HCT116 (cell line): ENCODE data around the gene SHANK1. TPM values are rescaled to one million over a fixed set of nuclear protein-coding genes. Genes with fewer than 3 reads are reported as not detected.

Source experiments
- ATAC-seq: fragments of 200-7000 bp; cut with Tn5 transposase; 2 replicates; pipeline ENCODE4 v1.9.1; 2020; ENCODE audit warnings: mild to moderate bottlenecking, moderate library complexity
- BruUV-seq: library from RNA; stranded (reverse); fragments of 400-500 nt; replicated peaks from 2 replicates; lab custom pipeline; 2021; lab: Mats Ljungman, UMichigan
- CTCF ChIA-PET: fragments of 300-600 bp; sonication (Branson Sonifier 250); formaldehyde crosslinking; loops from one replicate; lab custom pipeline; 2021; ENCODE audit warnings: antibody characterized with exemption; lab: Charles Lee
- POLR2A ChIA-PET: fragments of 300-600, 350-600 bp; sonication (Branson Sonifier 250); formaldehyde crosslinking; loops from one replicate; lab custom pipeline; 2021; ENCODE audit warnings: antibody characterized with exemption; lab: Charles Lee
- RAD21 ChIA-PET, 2 experiments: fragments of 300-600 bp; sonication (Branson Sonifier 250); formaldehyde crosslinking; loops; one replicate each; lab custom pipeline; 2023; ENCODE audit warnings: low total read pairs in 2 of 2; ENCODE audit not compliant: uncharacterized antibody in 2 of 2, unreplicated experiment in 2 of 2, low non-redundant PET in 1 of 2; lab: Charles Lee
- DNase-seq: peaks from one replicate; pipeline ENCODE4 v3.0.0-alpha.2; 2010; ENCODE audit warnings: low read depth, low spot score
- H2AFZ ChIP-seq: fragments of 200-600 bp; shearing (Covaris generic), sonication (generic); 2 replicates; pipeline ENCODE4 v1.6.1; 2017; ENCODE audit warnings: low read depth, mixed run types, mixed read lengths, antibody characterized with exemption, low read length; ENCODE audit not compliant: poor library complexity, severe bottlenecking
- H3K27ac ChIP-seq: 2 replicates; pipeline ENCODE4 v1.5.1; 2012; ENCODE audit warnings: low read depth, low read length
- H3K27me3 ChIP-seq: fragments of 200-600 bp; sonication (generic); 2 replicates; pipeline ENCODE4 v1.6.1; 2016; ENCODE audit warnings: mixed run types, low read length, mixed read lengths; ENCODE audit not compliant: insufficient read depth
- H3K36me3 ChIP-seq, 2 experiments: fragments of 200-500 bp in 1 of 2; fragments of 200-600 bp in 1 of 2; sonication (Bioruptor generic) in 1 of 2; sonication (generic) in 1 of 2; 2 replicates each; pipeline versions ENCODE4 v1.5.1 to v1.6.1; 2014 to 2016; ENCODE audit warnings: low read length in 2 of 2, inconsistent platforms in 1 of 2, mixed read lengths in 1 of 2, mixed run types in 1 of 2; ENCODE audit not compliant: insufficient read depth in 2 of 2, control insufficient read depth in 1 of 2
- H3K4me1 ChIP-seq, 2 experiments: fragments of 200-600 bp in 1 of 2; sonication (generic) in 1 of 2; 2 replicates each; pipeline versions ENCODE4 v1.5.1 to v1.6.1; 2012 to 2017; ENCODE audit warnings: low read length in 2 of 2, inconsistent platforms in 1 of 2, mild to moderate bottlenecking in 1 of 2, mixed read lengths in 1 of 2, mixed run types in 1 of 2, moderate library complexity in 1 of 2; ENCODE audit not compliant: insufficient read depth in 2 of 2, control insufficient read depth in 1 of 2
- H3K4me2 ChIP-seq: fragments of 200-600 bp; sonication (generic); 2 replicates; pipeline ENCODE4 v1.6.1; 2017; ENCODE audit warnings: mixed run types, low read length, mixed read lengths
- H3K4me3 ChIP-seq, 2 experiments: fragments of 200-600 bp in 1 of 2; sonication (generic) in 1 of 2; replicated peaks in 1 of 2; 2 replicates each; pipeline ENCODE4 v1.5.1; 2011 to 2016; ENCODE audit warnings: low read length in 2 of 2, control low read depth in 1 of 2, low read depth in 1 of 2, mild to moderate bottlenecking in 1 of 2, mixed read lengths in 1 of 2, mixed run types in 1 of 2
- H3K79me2 ChIP-seq: fragments of 200-600 bp; sonication (generic); 2 replicates; pipeline ENCODE4 v1.6.1; 2017; ENCODE audit warnings: mild to moderate bottlenecking, mixed run types, low read length, moderate library complexity, mixed read lengths; ENCODE audit not compliant: insufficient read depth
- H3K9ac ChIP-seq: fragments of 200-600 bp; sonication (generic); 2 replicates; pipeline ENCODE4 v1.6.1; 2016; ENCODE audit warnings: low read length, mixed read lengths
- H3K9me2 ChIP-seq: fragments of 200-600 bp; sonication (generic), shearing (Covaris generic); 2 replicates; pipeline ENCODE4 v1.6.1; 2017; ENCODE audit warnings: mixed run types, mild to moderate bottlenecking, moderate library complexity; ENCODE audit not compliant: insufficient read depth
- H3K9me3 ChIP-seq, 2 experiments: fragments of 200-500 bp in 1 of 2; fragments of 200-600 bp in 1 of 2; sonication (Bioruptor generic) in 1 of 2; sonication (generic) in 1 of 2; 2 replicates each; pipeline ENCODE4 v1.6.1; 2014 to 2017; ENCODE audit warnings: low read length in 2 of 2, mixed read lengths in 2 of 2, inconsistent platforms in 1 of 2, low read depth in 1 of 2, mild to moderate bottlenecking in 1 of 2, mixed run types in 1 of 2, moderate library complexity in 1 of 2; ENCODE audit not compliant: control insufficient read depth in 1 of 2, insufficient read depth in 1 of 2
- H4K20me1 ChIP-seq: fragments of 200-600 bp; sonication (generic), shearing (Covaris generic); 2 replicates; pipeline ENCODE4 v1.6.1; 2017; ENCODE audit warnings: mixed run types, mild to moderate bottlenecking, moderate library complexity; ENCODE audit not compliant: insufficient read depth
- CEBPB ChIP-seq: IDR thresholded peaks from 2 replicates; pipeline ENCODE4 v1.6.1; 2012; ENCODE audit warnings: low read depth
- CTCF ChIP-seq, 3 experiments: fragments of 200-600 bp in 1 of 3; sonication (generic) in 1 of 3; IDR thresholded peaks in 2 of 3; conservative IDR thresholded peaks in 1 of 3; 2 replicates each; pipeline ENCODE4 v1.5.1; 2012 to 2017; ENCODE audit warnings: low read depth in 2 of 3, low read length in 2 of 3, antibody characterized with exemption in 1 of 3, borderline replicate concordance in 1 of 3, control low read depth in 1 of 3, mild to moderate bottlenecking in 1 of 3, mixed read lengths in 1 of 3, mixed run types in 1 of 3, moderate library complexity in 1 of 3; ENCODE audit not compliant: insufficient read depth in 1 of 3
- EGR1 ChIP-seq: IDR thresholded peaks from 2 replicates; pipeline ENCODE4 v1.6.1; 2012; ENCODE audit warnings: low read depth
- EZH2 ChIP-seq: fragments of 200-600 bp; sonication (generic); IDR thresholded peaks from 2 replicates; pipeline ENCODE4 v1.6.1; 2017; ENCODE audit warnings: antibody characterized with exemption, mixed run types
- FOSL1 ChIP-seq: IDR thresholded peaks from 2 replicates; pipeline ENCODE4 v1.6.1; 2012; ENCODE audit warnings: low read depth
- JUND ChIP-seq: IDR thresholded peaks from 2 replicates; pipeline ENCODE4 v1.6.1; 2012
- RAD21 ChIP-seq: IDR thresholded peaks from 2 replicates; pipeline ENCODE4 v1.6.1; 2012; ENCODE audit warnings: low read depth, mild to moderate bottlenecking
- SIN3A ChIP-seq: IDR thresholded peaks from 2 replicates; pipeline ENCODE4 v1.6.1; 2012; ENCODE audit warnings: low read depth
- TCF7L2 ChIP-seq: IDR thresholded peaks from 2 replicates; pipeline ENCODE4 v1.7.0; 2011; ENCODE audit warnings: borderline replicate concordance, inconsistent platforms; ENCODE audit not compliant: insufficient read depth, insufficient read length; ENCODE audit errors: extremely low read depth
- intact Hi-C: fragments of 100-400 bp; cut with micrococcal nuclease; formaldehyde crosslinking; loops from 2 replicates; pipeline ENCODE4 v1.10.0; 2022
- total RNA-seq: library from RNA; stranded (reverse); gene quantifications from one replicate; pipeline ENCODE4 v1.2.1, GENCODE V29; 2021; ENCODE audit not compliant: unreplicated experiment
- TF ChIP-seq, protein P1 (sequence below): IDR thresholded peaks from 2 replicates; pipeline ENCODE4 v1.6.1; 2012
- TF ChIP-seq, protein P2 (sequence below): IDR thresholded peaks from 2 replicates; pipeline ENCODE4 v1.6.1; 2011; ENCODE audit warnings: mild to moderate bottlenecking, low read length, moderate library complexity; ENCODE audit not compliant: insufficient replicate concordance; ENCODE audit errors: extremely low read depth

Gene SHANK1
- total RNA-seq, 1 experiment from 2014 or later = 3.0 TPM

GRCh38 chr19:50697414-50698124, 22.0 kb downstream of the SHANK1 start:
- Histone ChIP-seq H3K4me2 (no peak overlapping the region), H3K9ac (no peak overlapping the region), H3K9me2 (no peaks in the 10 kb centered on the region), H2AFZ (no peak overlapping the region), H4K20me1 (no peaks in the 10 kb centered on the region), H3K79me2 (no peaks in the 10 kb centered on the region), H3K4me1 (no peaks in the 10 kb centered on the region), H3K27me3 (peaks cover 31% of the 10 kb centered on the region; the same call in 1 of the 2 replicates), H3K9me3 (no peaks in the 10 kb centered on the region), H3K36me3 (no peaks in the 10 kb centered on the region), H3K4me3 (no peak overlapping the region), H3K27ac (no peak overlapping the region)
- no TSS peak for BruUV-seq
- intact Hi-C loops = no loop called here
- DNase-seq (no peak), ATAC-seq (no peak)
- TF ChIP-seq, protein P1, sequence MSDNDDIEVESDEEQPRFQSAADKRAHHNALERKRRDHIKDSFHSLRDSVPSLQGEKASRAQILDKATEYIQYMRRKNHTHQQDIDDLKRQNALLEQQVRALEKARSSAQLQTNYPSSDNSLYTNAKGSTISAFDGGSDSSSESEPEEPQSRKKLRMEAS = no peak
- TF ChIP-seq CEBPB = no peak
- TF ChIP-seq CTCF (IDR thresholded peaks at IDR 0.05 in 2 of 3, conservative IDR thresholded peaks at IDR 0.05 in 1 of 3; ENCODE audit: borderline replicate concordance in 1 of 3, insufficient read depth in 1 of 3, low read depth in 2 of 3, low read length in 2 of 3) = no peak
- TF ChIP-seq EZH2 = no peak
- TF ChIP-seq FOSL1 = no peak
- no peak for TF ChIP-seq TCF7L2
- POLR2A ChIA-PET = no interaction called here
- CTCF ChIA-PET = no interaction called here
- RAD21 ChIA-PET = no interaction called here

DNA sequence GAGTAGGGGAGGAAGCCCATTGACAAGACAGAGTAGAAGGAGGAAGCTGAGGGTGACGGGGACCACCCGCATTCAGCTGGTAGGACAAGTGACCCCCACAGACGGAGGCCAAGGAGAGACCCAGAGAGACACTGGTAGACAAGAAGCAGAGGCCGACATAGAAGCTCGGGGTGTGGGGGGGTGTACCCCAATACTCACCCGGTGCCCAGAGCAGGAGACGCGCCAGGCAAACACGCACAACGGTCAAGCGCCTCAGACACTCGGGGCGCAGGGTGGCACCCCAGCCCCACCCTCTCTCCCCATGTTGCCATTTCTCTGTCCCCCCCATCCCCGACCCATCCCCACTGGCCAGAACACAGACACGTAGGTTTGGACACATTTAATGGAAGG, 23.5 kb downstream of the SHANK1 start:
- no TSS peak for BruUV-seq
- Histone ChIP-seq H3K9ac (no peak overlapping the region), H4K20me1 (no peaks in the 10 kb centered on the region), H3K79me2 (no peaks in the 10 kb centered on the region), H3K4me2 (no peak overlapping the region), H3K9me3 (no peaks in the 10 kb centered on the region), H3K9me2 (no peaks in the 10 kb centered on the region), H3K27me3 (peaks cover 32% of the 10 kb centered on the region; the same call in 1 of the 2 replicates), H2AFZ (no peak overlapping the region), H3K36me3 (no peaks in the 10 kb centered on the region), H3K4me1 (no peaks in the 10 kb centered on the region), H3K27ac (no peak overlapping the region), H3K4me3 (no peak overlapping the region)
- no peak for TF ChIP-seq EGR1
- TF ChIP-seq FOSL1 = no peak
- no peak for TF ChIP-seq JUND
- no peak for TF ChIP-seq RAD21
- TF ChIP-seq SIN3A = no peak
- no peak for TF ChIP-seq EZH2
- no peak for TF ChIP-seq CTCF (IDR thresholded peaks at IDR 0.05 in 2 of 3, conservative IDR thresholded peaks at IDR 0.05 in 1 of 3; ENCODE audit: borderline replicate concordance in 1 of 3, insufficient read depth in 1 of 3, low read depth in 2 of 3, low read length in 2 of 3)
- no peak for TF ChIP-seq TCF7L2
- TF ChIP-seq CEBPB = no peak
- TF ChIP-seq, protein P2, sequence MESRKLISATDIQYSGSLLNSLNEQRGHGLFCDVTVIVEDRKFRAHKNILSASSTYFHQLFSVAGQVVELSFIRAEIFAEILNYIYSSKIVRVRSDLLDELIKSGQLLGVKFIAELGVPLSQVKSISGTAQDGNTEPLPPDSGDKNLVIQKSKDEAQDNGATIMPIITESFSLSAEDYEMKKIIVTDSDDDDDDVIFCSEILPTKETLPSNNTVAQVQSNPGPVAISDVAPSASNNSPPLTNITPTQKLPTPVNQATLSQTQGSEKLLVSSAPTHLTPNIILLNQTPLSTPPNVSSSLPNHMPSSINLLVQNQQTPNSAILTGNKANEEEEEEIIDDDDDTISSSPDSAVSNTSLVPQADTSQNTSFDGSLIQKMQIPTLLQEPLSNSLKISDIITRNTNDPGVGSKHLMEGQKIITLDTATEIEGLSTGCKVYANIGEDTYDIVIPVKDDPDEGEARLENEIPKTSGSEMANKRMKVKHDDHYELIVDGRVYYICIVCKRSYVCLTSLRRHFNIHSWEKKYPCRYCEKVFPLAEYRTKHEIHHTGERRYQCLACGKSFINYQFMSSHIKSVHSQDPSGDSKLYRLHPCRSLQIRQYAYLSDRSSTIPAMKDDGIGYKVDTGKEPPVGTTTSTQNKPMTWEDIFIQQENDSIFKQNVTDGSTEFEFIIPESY = no peak
- intact Hi-C loops = no loop called here
- ChIA-PET CTCF (no interaction called here), RAD21 (no interaction called here), POLR2A (no interaction called here)
- DNase-seq (no peak), ATAC-seq (no peak)
